Smooth muscle cell (in vitro differentiated cells): ENCODE data around the gene OSBP. TPM values are rescaled to one million over a fixed set of nuclear protein-coding genes. Genes with fewer than 3 reads are reported as not detected.
"Not testable (repeated sequence)": the region's sequence is repeated elsewhere in the genome, so short reads cannot be mapped to it uniquely, and the experiment has no call there.

Experiments used
- DNase-seq: peaks from one replicate; lab custom pipeline; 2025; ENCODE audit not compliant: unreplicated experiment; lab: John Stamatoyannopoulos, UW
- H2AFZ ChIP-seq: fragments of 200-600 bp; sonication (generic); 2 replicates; pipeline ENCODE4 v1.6.0; 2016; ENCODE audit warnings: antibody characterized with exemption, low read depth, mild to moderate bottlenecking
- H3F3A ChIP-seq: fragments of 200-600 bp; sonication (generic); 2 replicates; pipeline ENCODE4 v1.6.0; 2017; ENCODE audit warnings: antibody characterized with exemption, low read depth
- H3K27ac ChIP-seq: fragments of 200-600 bp; sonication (generic); 2 replicates; pipeline ENCODE4 v1.5.1; 2016; ENCODE audit warnings: low read depth, mild to moderate bottlenecking
- H3K27me3 ChIP-seq: fragments of 200-600 bp; sonication (generic); 2 replicates; pipeline ENCODE4 v1.6.1; 2016; ENCODE audit warnings: low read depth, mild to moderate bottlenecking
- H3K36me3 ChIP-seq: fragments of 200-600 bp; sonication (generic); 2 replicates; pipeline ENCODE4 v1.5.1; 2016; ENCODE audit warnings: low read depth
- H3K4me1 ChIP-seq: fragments of 200-600 bp; sonication (generic); 2 replicates; pipeline ENCODE4 v1.5.1; 2016; ENCODE audit warnings: low read depth
- H3K4me2 ChIP-seq: fragments of 200-600 bp; sonication (generic); 2 replicates; pipeline ENCODE4 v1.6.0; 2016; ENCODE audit warnings: mild to moderate bottlenecking
- H3K4me3 ChIP-seq: fragments of 200-600 bp; sonication (generic); 2 replicates; pipeline ENCODE4 v1.5.1; 2016; ENCODE audit warnings: mild to moderate bottlenecking
- H3K79me2 ChIP-seq: fragments of 200-600 bp; sonication (generic); 2 replicates; pipeline ENCODE4 v1.6.0; 2016; ENCODE audit warnings: low read depth, mild to moderate bottlenecking
- H3K9ac ChIP-seq: fragments of 200-600 bp; sonication (generic); 2 replicates; pipeline ENCODE4 v1.6.0; 2016; ENCODE audit warnings: low read depth
- H3K9me3 ChIP-seq: fragments of 200-600 bp; sonication (generic); replicated peaks from 2 replicates; pipeline ENCODE4 v1.5.1; 2016; ENCODE audit warnings: low read depth
- H4K20me1 ChIP-seq: fragments of 200-600 bp; sonication (generic); 2 replicates; pipeline ENCODE4 v1.6.0; 2016; ENCODE audit warnings: low read depth
- WGBS: methylation state at CpG from one replicate; pipeline ENCODE4 v1.1.7; 2016; ENCODE audit warnings: low lambda C conversion rate; 5-methylcytosine and 5-hydroxymethylcytosine counted together
- polyA plus RNA-seq: library from polyadenylated mRNA; unstranded; fragments of >200 nt; fragmentation: Nextera tagmentation; extraction: Ambion mirVana; gene quantifications from 2 replicates; pipeline ENCODE4 v1.2.1, GENCODE V29; 2016
- total RNA-seq: library from RNA; depleted of rRNA; stranded (reverse); fragments of >200 nt; gene quantifications from 2 replicates; pipeline ENCODE4 v1.2.3, GENCODE V29; 2014
- TF ChIP-seq, protein P1 (sequence below): fragments of 200-600 bp; sonication (generic); IDR thresholded peaks from 2 replicates; pipeline ENCODE4 v1.5.1; 2017; ENCODE audit warnings: borderline replicate concordance, mild to moderate bottlenecking, antibody characterized with exemption; ENCODE audit not compliant: insufficient read depth, poor library complexity, severe bottlenecking

Gene OSBP
- total and polyA plus RNA-seq, 2 experiments from 2014 or later: 35.9 to 40.0 TPM

DNA sequence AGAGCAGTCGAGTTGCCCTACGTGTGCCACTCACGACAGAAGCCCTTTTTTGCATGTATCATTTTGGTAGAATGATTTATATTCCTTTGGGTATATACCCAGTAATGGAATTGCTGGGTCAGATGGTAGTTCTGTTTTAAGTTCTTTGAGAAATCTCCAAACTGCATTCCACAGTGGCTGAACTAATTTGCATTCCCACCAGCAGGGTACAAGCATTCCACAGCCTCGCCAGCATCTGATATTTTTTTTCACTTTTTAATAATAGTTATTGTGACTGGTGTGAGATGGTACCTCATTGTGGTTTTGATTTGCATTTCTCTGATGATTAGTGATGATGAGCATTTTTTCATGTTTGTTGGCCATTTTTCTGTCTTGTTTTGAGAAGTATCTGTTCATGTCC, 11.4 kb upstream of the OSBP start:
- not testable (repeated sequence) for H3K9ac ChIP-seq, H3K36me3 ChIP-seq, DNase-seq, H3K79me2 ChIP-seq, H3K27me3 ChIP-seq, H3K4me1 ChIP-seq, H2AFZ ChIP-seq, H3K27ac ChIP-seq, H3K4me2 ChIP-seq, H4K20me1 ChIP-seq, H3K9me3 ChIP-seq, H3F3A ChIP-seq, H3K4me3 ChIP-seq
- WGBS: 88% methylated on average over 4 of the region's 4 CpGs
- TF ChIP-seq, protein P1, sequence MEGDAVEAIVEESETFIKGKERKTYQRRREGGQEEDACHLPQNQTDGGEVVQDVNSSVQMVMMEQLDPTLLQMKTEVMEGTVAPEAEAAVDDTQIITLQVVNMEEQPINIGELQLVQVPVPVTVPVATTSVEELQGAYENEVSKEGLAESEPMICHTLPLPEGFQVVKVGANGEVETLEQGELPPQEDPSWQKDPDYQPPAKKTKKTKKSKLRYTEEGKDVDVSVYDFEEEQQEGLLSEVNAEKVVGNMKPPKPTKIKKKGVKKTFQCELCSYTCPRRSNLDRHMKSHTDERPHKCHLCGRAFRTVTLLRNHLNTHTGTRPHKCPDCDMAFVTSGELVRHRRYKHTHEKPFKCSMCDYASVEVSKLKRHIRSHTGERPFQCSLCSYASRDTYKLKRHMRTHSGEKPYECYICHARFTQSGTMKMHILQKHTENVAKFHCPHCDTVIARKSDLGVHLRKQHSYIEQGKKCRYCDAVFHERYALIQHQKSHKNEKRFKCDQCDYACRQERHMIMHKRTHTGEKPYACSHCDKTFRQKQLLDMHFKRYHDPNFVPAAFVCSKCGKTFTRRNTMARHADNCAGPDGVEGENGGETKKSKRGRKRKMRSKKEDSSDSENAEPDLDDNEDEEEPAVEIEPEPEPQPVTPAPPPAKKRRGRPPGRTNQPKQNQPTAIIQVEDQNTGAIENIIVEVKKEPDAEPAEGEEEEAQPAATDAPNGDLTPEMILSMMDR: peak; percentile 31

DNA sequence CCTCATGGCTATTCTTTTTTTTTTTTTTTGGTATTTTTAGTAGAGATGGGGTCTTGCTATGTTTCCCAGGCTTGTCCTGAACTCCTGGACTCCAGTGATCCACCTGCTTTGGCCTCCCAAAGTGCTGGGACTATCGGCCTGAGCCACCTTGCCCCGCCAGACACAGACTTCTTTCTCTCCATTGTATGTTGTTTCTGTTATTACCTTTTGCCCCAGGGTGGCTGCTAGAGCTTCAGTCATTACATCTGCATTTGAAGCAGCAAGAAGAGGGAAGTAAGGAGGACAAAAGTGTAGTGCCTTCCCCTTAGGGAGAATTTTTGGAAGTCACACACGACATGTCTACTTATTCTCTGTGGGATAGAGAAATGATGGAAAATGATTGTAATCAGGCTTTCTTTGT, 10.1 kb upstream of the OSBP start:
- no peaks in the 10 kb centered on the region for H3K27me3 ChIP-seq
- no peak overlapping the region for H3K4me2 ChIP-seq
- no peak overlapping the region for H3K4me3 ChIP-seq
- no peaks in the 10 kb centered on the region for H4K20me1 ChIP-seq
- H3K4me1 ChIP-seq: no peaks in the 10 kb centered on the region
- WGBS: 62% methylated on average over 3 of the region's 3 CpGs
- no peaks in the 10 kb centered on the region for H3K79me2 ChIP-seq
- H3F3A ChIP-seq: no peaks in the 10 kb centered on the region
- H3K9ac ChIP-seq: no peak overlapping the region
- DNase-seq: no peak
- no peaks in the 10 kb centered on the region for H3K9me3 ChIP-seq
- H3K36me3 ChIP-seq: no peaks in the 10 kb centered on the region
- no peak overlapping the region for H3K27ac ChIP-seq
- TF ChIP-seq, protein P1: no peak
- no peak overlapping the region for H2AFZ ChIP-seq

DNA sequence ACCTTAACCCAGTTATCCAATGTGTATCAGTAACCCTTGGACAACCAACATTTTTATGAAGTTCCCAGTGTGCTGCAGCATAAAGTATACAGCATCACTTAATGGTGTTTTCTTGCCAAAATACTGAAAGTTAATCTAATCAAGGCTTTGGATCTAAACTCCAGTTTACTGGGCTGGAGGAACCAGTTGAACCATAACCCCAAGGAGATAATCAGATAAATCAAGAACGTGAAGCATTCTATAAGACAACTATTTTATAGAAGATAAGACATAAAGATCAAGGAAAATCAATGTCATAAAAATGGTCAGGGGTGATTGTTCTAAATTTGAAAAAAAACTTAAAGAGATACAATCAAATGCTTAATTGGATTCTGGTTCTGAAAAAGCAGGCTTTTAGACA, 2.3 kb upstream of the OSBP start:
- 68% methylated on average over 1 of the region's 1 CpG for WGBS
- H2AFZ ChIP-seq: no peak overlapping the region
- no peak overlapping the region for H3K4me3 ChIP-seq
- no peaks in the 10 kb centered on the region for H3F3A ChIP-seq
- no peak for DNase-seq
- no peaks in the 10 kb centered on the region for H3K36me3 ChIP-seq
- peaks cover 22% of the 10 kb centered on the region for H3K4me1 ChIP-seq
- peaks cover 23% of the 10 kb centered on the region for H3K79me2 ChIP-seq
- no peak overlapping the region for H3K27ac ChIP-seq
- TF ChIP-seq, protein P1: no peak
- H3K4me2 ChIP-seq: no peak overlapping the region
- no peak overlapping the region for H3K9ac ChIP-seq
- H4K20me1 ChIP-seq: peaks cover 22% of the 10 kb centered on the region
- no peaks in the 10 kb centered on the region for H3K27me3 ChIP-seq
- H3K9me3 ChIP-seq: no peaks in the 10 kb centered on the region

DNA sequence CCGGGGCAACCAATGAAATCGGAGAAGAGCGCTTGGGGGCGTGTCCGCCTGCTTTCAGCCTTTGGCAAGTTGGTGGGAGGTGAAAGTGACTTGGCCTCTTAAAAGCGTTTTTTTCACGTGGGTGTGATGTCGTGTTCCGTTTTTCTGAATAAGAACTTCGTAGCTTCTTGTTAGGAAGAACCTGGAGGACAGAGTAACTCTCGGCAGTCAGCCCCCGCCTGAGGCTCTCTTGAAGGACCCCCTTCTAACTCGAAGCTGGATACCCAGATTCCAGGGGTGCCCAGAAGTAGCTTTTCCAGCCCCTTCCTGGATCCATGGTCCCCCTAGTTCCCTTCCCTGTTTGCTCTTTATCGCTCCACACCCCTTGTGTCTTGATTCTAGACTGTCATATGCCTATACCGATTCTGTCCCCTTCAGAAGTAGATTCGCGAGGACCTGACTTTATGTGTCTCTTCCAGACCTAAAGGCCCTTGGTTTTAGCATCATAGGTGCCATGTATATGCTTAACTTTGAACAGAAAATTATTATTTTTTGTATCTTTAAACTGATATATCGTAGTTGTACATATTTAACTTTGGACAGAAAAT, 915 bp upstream of the OSBP start:
- TF ChIP-seq, protein P1: no peak
- peaks cover 37% of the 10 kb centered on the region for H3K79me2 ChIP-seq
- 15% methylated on average over 18 of the region's 18 CpGs for WGBS
- no peaks in the 10 kb centered on the region for H3K9me3 ChIP-seq
- peak overlapping the region; percentile 78 for H3K9ac ChIP-seq
- peaks cover 24% of the 10 kb centered on the region for H3K4me1 ChIP-seq
- no peak for DNase-seq
- no peaks in the 10 kb centered on the region for H3F3A ChIP-seq
- no peaks in the 10 kb centered on the region for H3K27me3 ChIP-seq
- peaks cover 36% of the 10 kb centered on the region for H4K20me1 ChIP-seq
- no peaks in the 10 kb centered on the region for H3K36me3 ChIP-seq
- peak overlapping the region; percentile 83 for H3K4me2 ChIP-seq
- H3K27ac ChIP-seq: peak overlapping the region; percentile 86
- H3K4me3 ChIP-seq: peak overlapping the region; percentile 53
- H2AFZ ChIP-seq: peak overlapping the region; percentile 70
